H9 (cell line): Measurements from ENCODE around the gene CCL27. TPM values are rescaled to one million over a fixed set of nuclear protein-coding genes. Genes with fewer than 3 reads are reported as not detected.

Experiments used
- DNase-seq: peaks from one replicate; pipeline ENCODE4 v3.0.0-alpha.2; 2017
- H2AFZ ChIP-seq: one replicate; pipeline ENCODE4 v1.6.1; 2013; ENCODE audit warnings: mild to moderate bottlenecking, low read length, control low read depth, moderate library complexity
- H2AK5ac ChIP-seq: 2 replicates; pipeline ENCODE4 v1.6.1; 2013; ENCODE audit warnings: low read length, control low read depth, mixed read lengths; ENCODE audit not compliant: insufficient read length
- H2BK120ac ChIP-seq: one replicate; pipeline ENCODE4 v1.6.1; 2013; ENCODE audit warnings: low read depth, mild to moderate bottlenecking, low read length, control low read depth, inconsistent platforms; ENCODE audit not compliant: poor library complexity, severe bottlenecking
- H2BK12ac ChIP-seq: 2 replicates; pipeline ENCODE4 v1.6.1; 2013; ENCODE audit warnings: low read length, control low read depth, mixed read lengths, low read depth; ENCODE audit not compliant: insufficient read length
- H2BK15ac ChIP-seq: 2 replicates; pipeline ENCODE4 v1.6.1; 2013; ENCODE audit warnings: low read depth, low read length, control low read depth
- H2BK20ac ChIP-seq: one replicate; pipeline ENCODE4 v1.6.1; 2013; ENCODE audit warnings: low read depth, mild to moderate bottlenecking, low read length, control low read depth, inconsistent platforms; ENCODE audit not compliant: poor library complexity, severe bottlenecking
- H2BK5ac ChIP-seq: 2 replicates; pipeline ENCODE4 v1.6.1; 2013; ENCODE audit warnings: low read length, control low read depth, mixed read lengths; ENCODE audit not compliant: insufficient read length
- H3K14ac ChIP-seq: 2 replicates; pipeline ENCODE4 v1.6.1; 2013; ENCODE audit warnings: low read length, control low read depth; ENCODE audit not compliant: insufficient read depth
- H3K18ac ChIP-seq: 2 replicates; pipeline ENCODE4 v1.6.1; 2013; ENCODE audit warnings: low read depth, mild to moderate bottlenecking, mixed read lengths, low read length, control low read depth; ENCODE audit not compliant: insufficient read length
- H3K23ac ChIP-seq: 2 replicates; pipeline ENCODE4 v1.6.1; 2013; ENCODE audit warnings: low read length, control low read depth, mixed read lengths, low read depth; ENCODE audit not compliant: insufficient read length
- H3K23me2 ChIP-seq: 2 replicates; pipeline ENCODE4 v1.6.1; 2013; ENCODE audit warnings: low read depth, mild to moderate bottlenecking, mixed read lengths, low read length, control low read depth; ENCODE audit not compliant: insufficient read length, poor library complexity, severe bottlenecking
- H3K27ac ChIP-seq: 2 replicates; pipeline ENCODE4 v1.5.1; 2013; ENCODE audit warnings: low read length, control low read depth, mixed read lengths, low read depth; ENCODE audit not compliant: insufficient read length
- H3K27me3 ChIP-seq: 2 replicates; pipeline ENCODE4 v1.6.1; 2013; ENCODE audit warnings: low read length, control low read depth, inconsistent platforms; ENCODE audit not compliant: insufficient read depth
- H3K4ac ChIP-seq: 2 replicates; pipeline ENCODE4 v1.6.1; 2013; ENCODE audit warnings: low read depth, mild to moderate bottlenecking, control low read depth, inconsistent platforms, low read length, moderate library complexity
- H3K4me1 ChIP-seq: 2 replicates; pipeline ENCODE4 v1.6.1; 2013; ENCODE audit warnings: low read length, control low read depth, inconsistent platforms; ENCODE audit not compliant: insufficient read depth
- H3K4me2 ChIP-seq: 2 replicates; pipeline ENCODE4 v1.6.1; 2013; ENCODE audit warnings: low read length, control low read depth, mixed read lengths; ENCODE audit not compliant: insufficient read length, insufficient read depth
- H3K56ac ChIP-seq: 2 replicates; pipeline ENCODE4 v1.6.1; 2013; ENCODE audit warnings: low read depth, mild to moderate bottlenecking, mixed read lengths, low read length, control low read depth; ENCODE audit not compliant: insufficient read length
- H3K79me1 ChIP-seq: 2 replicates; pipeline ENCODE4 v1.6.1; 2013; ENCODE audit warnings: low read depth, mild to moderate bottlenecking, moderate library complexity, low read length, control low read depth, inconsistent platforms; ENCODE audit not compliant: insufficient read depth, poor library complexity, severe bottlenecking
- H3K79me2 ChIP-seq: 2 replicates; pipeline ENCODE4 v1.6.1; 2013; ENCODE audit warnings: low read length, control low read depth, inconsistent platforms; ENCODE audit not compliant: insufficient read depth
- H3K9ac ChIP-seq: 2 replicates; pipeline ENCODE4 v1.6.1; 2013; ENCODE audit warnings: low read length, control low read depth, mixed read lengths; ENCODE audit not compliant: insufficient read length; ENCODE audit errors: extremely low read depth
- H3K9me3 ChIP-seq: one replicate; pipeline ENCODE4 v1.6.1; 2013; ENCODE audit warnings: low read depth, low read length, inconsistent platforms; ENCODE audit not compliant: control insufficient read depth
- H3T11ph ChIP-seq: one replicate; pipeline ENCODE4 v1.6.1; 2013; ENCODE audit warnings: mild to moderate bottlenecking, low read length, control low read depth, inconsistent platforms
- H4K20me1 ChIP-seq: one replicate; pipeline ENCODE4 v1.6.1; 2013; ENCODE audit not compliant: control insufficient read depth, insufficient read length, insufficient read depth
- H4K5ac ChIP-seq: 2 replicates; pipeline ENCODE4 v1.6.1; 2013; ENCODE audit warnings: low read depth, mild to moderate bottlenecking, mixed read lengths, low read length, control low read depth; ENCODE audit not compliant: insufficient read length
- H4K8ac ChIP-seq: replicated peaks from 2 replicates; pipeline ENCODE4 v1.6.1; 2013; ENCODE audit warnings: low read length, control low read depth, mixed read lengths, low read depth; ENCODE audit not compliant: insufficient read length
- H4K91ac ChIP-seq: 2 replicates; pipeline ENCODE4 v1.6.1; 2013; ENCODE audit warnings: low read depth, mild to moderate bottlenecking, moderate library complexity, mixed read lengths, low read length, control low read depth; ENCODE audit not compliant: insufficient read length
- H3K27ac Mint-ChIP-seq, 3 experiments: 2 replicates in 2 of 3; 3 replicates in 1 of 3; pipeline ENCODE4 v1.8.0; 2020 to 2021; ENCODE audit warnings: mixed read lengths in 3 of 3, mild to moderate bottlenecking in 1 of 3, moderate library complexity in 1 of 3
- H3K27me3 Mint-ChIP-seq: 2 replicates; pipeline ENCODE4 v1.8.0; 2021; ENCODE audit warnings: low read depth, mild to moderate bottlenecking, moderate library complexity, mixed read lengths
- H3K36me3 Mint-ChIP-seq, 3 experiments: 2 replicates in 2 of 3; 3 replicates in 1 of 3; pipeline ENCODE4 v1.8.0; 2020 to 2021; ENCODE audit warnings: low read depth in 3 of 3, mixed read lengths in 3 of 3; ENCODE audit not compliant: insufficient read depth in 1 of 3
- H3K4me1 Mint-ChIP-seq, 2 experiments: 2 replicates each; pipeline ENCODE4 v1.8.0; 2020; ENCODE audit warnings: mixed read lengths in 2 of 2
- H3K4me3 Mint-ChIP-seq, 2 experiments: 2 replicates in 1 of 2; 3 replicates in 1 of 2; pipeline ENCODE4 v1.8.0; 2020 to 2021; ENCODE audit warnings: mild to moderate bottlenecking in 2 of 2, mixed read lengths in 2 of 2, moderate library complexity in 1 of 2
- H3K9me3 Mint-ChIP-seq, 2 experiments: 2 replicates in 1 of 2; 3 replicates in 1 of 2; pipeline ENCODE4 v1.8.0; 2020; ENCODE audit warnings: mild to moderate bottlenecking in 2 of 2, mixed read lengths in 2 of 2, moderate library complexity in 1 of 2
- whole genome bisulfite sequencing: extraction: QIAGEN DNeasy Blood & Tissue Kit; methylation state at CpG from one replicate; pipeline ENCODE4 v1.1.7; 2013; ENCODE audit warnings: missing lambda C conversion rate, low lambda C conversion rate, mixed read lengths; ENCODE audit not compliant: insufficient read length; ENCODE audit errors: extremely low coverage; 5-methylcytosine and 5-hydroxymethylcytosine counted together
- total RNA-seq: library from RNA; stranded (reverse); gene quantifications from 2 replicates; pipeline ENCODE4 v1.2.1, GENCODE V29; 2021
- TF ChIP-seq, protein P1 (sequence below): fragments of 200-600 bp; sonication (generic); conservative IDR thresholded peaks from 3 replicates; pipeline ENCODE4 v1.8.0; 2021; ENCODE audit warnings: antibody characterized with exemption, mild to moderate bottlenecking

CCL27 gene
- total RNA-seq, 1 experiment from 2014 or later: 0.28 TPM

- H2BK12ac ChIP-seq: no peak overlapping the region
Measured at GRCh38 chr9:34674440-34674839, 12.0 kb upstream of the CCL27 start.

More at GRCh38 chr9:34674440-34674839, 12.0 kb upstream of the CCL27 start:
- Histone ChIP-seq H3K23ac (no peak overlapping the region), H4K20me1 (no peaks in the 10 kb centered on the region), H3K14ac (no peak overlapping the region), H2BK120ac (no peak overlapping the region), H3K9ac (no peak overlapping the region), H3K4me2 (no peak overlapping the region), H2BK15ac (no peak overlapping the region), H2AFZ (no peak overlapping the region), H3T11ph (no peak overlapping the region), H3K27me3 (no peaks in the 10 kb centered on the region), H3K79me1 (no peaks in the 10 kb centered on the region), H2AK5ac (no peak overlapping the region), H4K5ac (no peak overlapping the region), H4K91ac (no peak overlapping the region), H3K9me3 (no peaks in the 10 kb centered on the region), H3K23me2 (no peaks in the 10 kb centered on the region), H3K4me1 (no peaks in the 10 kb centered on the region), H3K79me2 (no peaks in the 10 kb centered on the region), H3K18ac (no peak overlapping the region), H2BK20ac (no peak overlapping the region), H4K8ac (no peak overlapping the region), H3K27ac (no peak overlapping the region), H3K56ac (no peak overlapping the region), H2BK5ac (no peak overlapping the region), H3K4ac (no peak overlapping the region)
- WGBS: 100% methylated on average over 1 of the region's 3 CpGs
- H3K27ac Mint-ChIP-seq: no peak overlapping the region
- TF ChIP-seq, protein P1, sequence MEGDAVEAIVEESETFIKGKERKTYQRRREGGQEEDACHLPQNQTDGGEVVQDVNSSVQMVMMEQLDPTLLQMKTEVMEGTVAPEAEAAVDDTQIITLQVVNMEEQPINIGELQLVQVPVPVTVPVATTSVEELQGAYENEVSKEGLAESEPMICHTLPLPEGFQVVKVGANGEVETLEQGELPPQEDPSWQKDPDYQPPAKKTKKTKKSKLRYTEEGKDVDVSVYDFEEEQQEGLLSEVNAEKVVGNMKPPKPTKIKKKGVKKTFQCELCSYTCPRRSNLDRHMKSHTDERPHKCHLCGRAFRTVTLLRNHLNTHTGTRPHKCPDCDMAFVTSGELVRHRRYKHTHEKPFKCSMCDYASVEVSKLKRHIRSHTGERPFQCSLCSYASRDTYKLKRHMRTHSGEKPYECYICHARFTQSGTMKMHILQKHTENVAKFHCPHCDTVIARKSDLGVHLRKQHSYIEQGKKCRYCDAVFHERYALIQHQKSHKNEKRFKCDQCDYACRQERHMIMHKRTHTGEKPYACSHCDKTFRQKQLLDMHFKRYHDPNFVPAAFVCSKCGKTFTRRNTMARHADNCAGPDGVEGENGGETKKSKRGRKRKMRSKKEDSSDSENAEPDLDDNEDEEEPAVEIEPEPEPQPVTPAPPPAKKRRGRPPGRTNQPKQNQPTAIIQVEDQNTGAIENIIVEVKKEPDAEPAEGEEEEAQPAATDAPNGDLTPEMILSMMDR: no peak
- peaks cover 7% of the 10 kb centered on the region in 2 experiments for H3K4me1 Mint-ChIP-seq
- H3K27me3 Mint-ChIP-seq: peaks cover 3% of the 10 kb centered on the region; the same call in 1 of the 2 replicates
- no peak for DNase-seq
- H3K36me3 Mint-ChIP-seq: peaks cover 5 to 7% (median 5%) of the 10 kb centered on the region in 3 experiments
- no peak overlapping the region for H3K4me3 Mint-ChIP-seq
- H3K9me3 Mint-ChIP-seq: peaks cover 4% of the 10 kb centered on the region in 2 experiments
